HEK293 (cell line): ENCODE data around the gene CIART.

ENCODE experiments used
- ATF2 ChIP-seq: fragments of 450-650 bp; formaldehyde crosslinking; IDR thresholded peaks from 2 replicates; pipeline ENCODE4 v1.5.1; 2016; ENCODE audit warnings: missing biosample characterization, missing genetic modification characterization, low read depth
- BCL11A ChIP-seq: fragments of 450-650 bp; formaldehyde crosslinking; IDR thresholded peaks from 2 replicates; pipeline ENCODE4 v1.5.1; 2016; ENCODE audit warnings: low read depth, missing biosample characterization, missing genetic modification characterization
- BCL11B ChIP-seq: fragments of 450-650 bp; formaldehyde crosslinking; IDR thresholded peaks from 2 replicates; pipeline ENCODE4 v1.5.1; 2016; ENCODE audit warnings: low read depth, missing biosample characterization, missing genetic modification characterization
- CTCF ChIP-seq: fragments of 450-650 bp; formaldehyde crosslinking; IDR thresholded peaks from 2 replicates; pipeline ENCODE4 v1.5.1; 2016; ENCODE audit warnings: missing biosample characterization, missing genetic modification characterization
- EGR2 ChIP-seq: fragments of 450-650 bp; formaldehyde crosslinking; IDR thresholded peaks from 2 replicates; pipeline ENCODE4 v1.5.1; 2016; ENCODE audit warnings: low read depth, missing biosample characterization, missing genetic modification characterization
- FEZF1 ChIP-seq: fragments of 450-650 bp; formaldehyde crosslinking; IDR thresholded peaks from 2 replicates; pipeline ENCODE4 v1.5.1; 2016; ENCODE audit warnings: missing biosample characterization, missing genetic modification characterization
- PATZ1 ChIP-seq: fragments of 450-650 bp; formaldehyde crosslinking; IDR thresholded peaks from 2 replicates; pipeline ENCODE4 v1.5.1; 2016; ENCODE audit warnings: missing biosample characterization, missing genetic modification characterization
- SP3 ChIP-seq: fragments of 450-650 bp; formaldehyde crosslinking; IDR thresholded peaks from 2 replicates; pipeline ENCODE4 v1.5.1; 2016; ENCODE audit warnings: missing biosample characterization, missing genetic modification characterization
- YY1 ChIP-seq: fragments of 450-650 bp; formaldehyde crosslinking; IDR thresholded peaks from 2 replicates; pipeline ENCODE4 v1.5.1; 2018; ENCODE audit warnings: missing biosample characterization, missing genetic modification characterization
- YY2 ChIP-seq: fragments of 450-650 bp; formaldehyde crosslinking; IDR thresholded peaks from 2 replicates; pipeline ENCODE4 v1.5.1; 2016; ENCODE audit warnings: missing biosample characterization, missing genetic modification characterization
- ZBTB20 ChIP-seq: fragments of 450-650 bp; formaldehyde crosslinking; IDR thresholded peaks from 2 replicates; pipeline ENCODE4 v1.5.1; 2016; ENCODE audit warnings: missing biosample characterization, missing genetic modification characterization
- ZBTB21 ChIP-seq: fragments of 450-650 bp; formaldehyde crosslinking; IDR thresholded peaks from 2 replicates; pipeline ENCODE4 v1.5.1; 2017; ENCODE audit warnings: missing biosample characterization, missing genetic modification characterization
- ZFHX2 ChIP-seq: fragments of 450-650 bp; formaldehyde crosslinking; conservative IDR thresholded peaks from 2 replicates; pipeline ENCODE4 v1.5.1; 2016; ENCODE audit warnings: missing biosample characterization, missing genetic modification characterization
- ZIC2 ChIP-seq: fragments of 450-650 bp; formaldehyde crosslinking; IDR thresholded peaks from 2 replicates; pipeline ENCODE4 v1.5.1; 2016; ENCODE audit warnings: missing biosample characterization, missing genetic modification characterization
- ZNF16 ChIP-seq: fragments of 450-650 bp; formaldehyde crosslinking; IDR thresholded peaks from 2 replicates; pipeline ENCODE4 v1.5.1; 2016; ENCODE audit warnings: low read depth, missing biosample characterization, missing genetic modification characterization
- ZNF202 ChIP-seq: fragments of 450-650 bp; formaldehyde crosslinking; IDR thresholded peaks from 2 replicates; pipeline ENCODE4 v1.5.1; 2016; ENCODE audit warnings: missing biosample characterization, missing genetic modification characterization, borderline replicate concordance
- ZNF223 ChIP-seq: fragments of 450-650 bp; formaldehyde crosslinking; IDR thresholded peaks from 2 replicates; pipeline ENCODE4 v1.5.1; 2016; ENCODE audit warnings: missing biosample characterization, missing genetic modification characterization
- ZNF274 ChIP-seq, 2 experiments: fragments of 200-500 bp in 1 of 2; fragments of 450-650 bp in 1 of 2; sonication (Bioruptor generic) in 1 of 2; formaldehyde crosslinking in 1 of 2; IDR thresholded peaks; 2 replicates each; pipeline versions ENCODE4 v1.5.1 to v1.6.1; 2014 to 2016; ENCODE audit warnings: borderline replicate concordance in 1 of 2, inconsistent platforms in 1 of 2, low read length in 1 of 2, missing biosample characterization in 1 of 2, missing genetic modification characterization in 1 of 2
- ZNF302 ChIP-seq: fragments of 450-650 bp; formaldehyde crosslinking; IDR thresholded peaks from 2 replicates; pipeline ENCODE4 v1.5.1; 2016; ENCODE audit warnings: missing biosample characterization, missing genetic modification characterization, low read depth
- ZNF311 ChIP-seq: fragments of 450-650 bp; formaldehyde crosslinking; IDR thresholded peaks from 2 replicates; pipeline ENCODE4 v1.5.1; 2017; ENCODE audit warnings: missing biosample characterization, missing genetic modification characterization, borderline replicate concordance
- ZNF335 ChIP-seq: fragments of 450-650 bp; formaldehyde crosslinking; conservative IDR thresholded peaks from 2 replicates; pipeline ENCODE4 v1.5.1; 2016; ENCODE audit warnings: missing biosample characterization, missing genetic modification characterization
- ZNF366 ChIP-seq: fragments of 450-650 bp; formaldehyde crosslinking; conservative IDR thresholded peaks from 2 replicates; pipeline ENCODE4 v1.5.1; 2016; ENCODE audit warnings: missing biosample characterization, missing genetic modification characterization
- ZNF449 ChIP-seq: fragments of 450-650 bp; formaldehyde crosslinking; IDR thresholded peaks from 2 replicates; pipeline ENCODE4 v1.5.1; 2017; ENCODE audit warnings: missing biosample characterization, mild to moderate bottlenecking, missing genetic modification characterization, moderate library complexity
- ZNF48 ChIP-seq: fragments of 450-650 bp; formaldehyde crosslinking; IDR thresholded peaks from 2 replicates; pipeline ENCODE4 v1.5.1; 2016; ENCODE audit warnings: missing biosample characterization, missing genetic modification characterization
- ZNF571 ChIP-seq: fragments of 450-650 bp; formaldehyde crosslinking; IDR thresholded peaks from 2 replicates; pipeline ENCODE4 v1.5.0; 2017; ENCODE audit warnings: missing biosample characterization, missing genetic modification characterization
- ZNF600 ChIP-seq: fragments of 450-650 bp; formaldehyde crosslinking; IDR thresholded peaks from 2 replicates; pipeline ENCODE4 v1.5.1; 2016; ENCODE audit warnings: missing biosample characterization, missing genetic modification characterization
- ZNF639 ChIP-seq: fragments of 450-650 bp; formaldehyde crosslinking; IDR thresholded peaks from 2 replicates; pipeline ENCODE4 v1.5.1; 2016; ENCODE audit warnings: missing biosample characterization, missing genetic modification characterization
- ZNF664 ChIP-seq: fragments of 450-650 bp; formaldehyde crosslinking; IDR thresholded peaks from 2 replicates; pipeline ENCODE4 v1.5.1; 2016; ENCODE audit warnings: missing biosample characterization, missing genetic modification characterization
- ZNF843 ChIP-seq: fragments of 450-650 bp; formaldehyde crosslinking; IDR thresholded peaks from 2 replicates; pipeline ENCODE4 v1.5.1; 2016; ENCODE audit warnings: missing biosample characterization, missing genetic modification characterization
- ZSCAN23 ChIP-seq: fragments of 450-650 bp; formaldehyde crosslinking; IDR thresholded peaks from 2 replicates; pipeline ENCODE4 v1.5.1; 2016; ENCODE audit warnings: missing biosample characterization, missing genetic modification characterization
- ZSCAN5A ChIP-seq: fragments of 450-650 bp; formaldehyde crosslinking; IDR thresholded peaks from 2 replicates; pipeline ENCODE4 v1.5.1; 2016; ENCODE audit warnings: missing biosample characterization, missing genetic modification characterization

Gene CIART

GRCh38 chr1:150268705-150269403 is 13.5 kb upstream of the CIART start, which contains the start of gene APH1A (continued):
- peak; percentile 74; the same call in 1 of the 2 replicates for TF ChIP-seq BCL11A
- no peak for TF ChIP-seq ZNF664 (tag by site-specific recombination)
- peak; percentile 97 for TF ChIP-seq SP3 (tag by site-specific recombination)
- peak; percentile 62 for TF ChIP-seq YY1 (tag by site-specific recombination)
- peak; percentile 96 for TF ChIP-seq ZNF335 (tag by site-specific recombination)
- no peak for TF ChIP-seq ZNF223 (tag by site-specific recombination)
- TF ChIP-seq ZNF843 (tag by site-specific recombination): peak; percentile 39; the same call in 1 of the 2 replicates
- TF ChIP-seq ZNF366 (tag by site-specific recombination): no peak
- 0 out of 2 replicates have a peak, but pooled peaks have one; percentile 13 for TF ChIP-seq ZSCAN5A (tag by site-specific recombination)
- TF ChIP-seq ZNF639 (tag by site-specific recombination): peak; percentile 70; the same call in 1 of the 2 replicates
- TF ChIP-seq BCL11B: peak; percentile 68; the same call in 1 of the 2 replicates
- TF ChIP-seq FEZF1 (tag by site-specific recombination): no peak
- TF ChIP-seq ZNF311: no peak
- peak; percentile 77 for TF ChIP-seq EGR2 (tag by site-specific recombination)
- TF ChIP-seq PATZ1: peak; percentile 99
- TF ChIP-seq YY2 (tag by site-specific recombination): peak; percentile 67
- no peak for TF ChIP-seq ZNF16
- TF ChIP-seq ZNF600 (tag by site-specific recombination): peak; percentile 16; the same call in 1 of the 2 replicates
- TF ChIP-seq ZBTB20 (tag by site-specific recombination): peak; percentile 95
- TF ChIP-seq ZBTB21 (tag by site-specific recombination): peak; percentile 60
- no peak for TF ChIP-seq ZNF48 (tag by site-specific recombination)
- no peak for TF ChIP-seq ZNF302
- TF ChIP-seq ZSCAN23: no peak
- TF ChIP-seq ZIC2 (tag by site-specific recombination): 0 out of 2 replicates have a peak, but pooled peaks have one; percentile 13
- TF ChIP-seq ZNF571: no peak
- TF ChIP-seq ZNF449 (tag by site-specific recombination): peak; percentile 32; the same call in 1 of the 2 replicates
- TF ChIP-seq ZFHX2 (tag by site-specific recombination): peak; percentile 88
- no peak for TF ChIP-seq ATF2 (tag by site-specific recombination)
- TF ChIP-seq ZNF274 (IDR thresholded peaks at IDR 0.05; ENCODE audit: low read length): no peak
- no peak for TF ChIP-seq ZNF274 (tag by site-specific recombination; IDR thresholded peaks at IDR 0.05; ENCODE audit: borderline replicate concordance)
- TF ChIP-seq ZNF202 (tag by site-specific recombination): no peak
- TF ChIP-seq CTCF (tag by site-specific recombination): no peak
